HCEC 1CT (cell line): ENCODE data around the gene ZNF76.

ENCODE experiments used
- DNase-seq: peaks from one replicate; pipeline ENCODE4 v3.0.0-alpha.2; 2017

The ZNF76 gene

GRCh38 chr6:35259194-35259947 lies at the start of gene ZNF76:
Gene ZNF76 (plus strand): TSS chr6:35259735. CDS start chr6:35281152, 21,417 bp downstream.
- DNase-seq, result peak; percentile 96

GRCh38 chr6:35213298-35213791 lies 46.2 kb upstream of the ZNF76 start:
- no peak for DNase-seq

GRCh38 chr6:35213824-35214756 lies 45.4 kb upstream of the ZNF76 start, which contains the start of gene SCUBE3:
Gene SCUBE3 (plus strand): TSS chr6:35213956. CDS start chr6:35214419, 463 bp downstream.
- no peak for DNase-seq

GRCh38 chr6:35214869-35215664 lies 44.5 kb upstream of the ZNF76 start:
- no peak for DNase-seq

GRCh38 chr6:35215665-35216411 lies 43.7 kb upstream of the ZNF76 start:
- no peak for DNase-seq

GRCh38 chr6:35216412-35216732 lies 43.2 kb upstream of the ZNF76 start:
- DNase-seq, result no peak

GRCh38 chr6:35216851-35217811 lies 42.4 kb upstream of the ZNF76 start:
- no peak for DNase-seq

GRCh38 chr6:35218021-35218420 lies 41.5 kb upstream of the ZNF76 start:
- no peak for DNase-seq

GRCh38 chr6:35218456-35218855 lies 41.1 kb upstream of the ZNF76 start:
- DNase-seq, result no peak

GRCh38 chr6:35219683-35220326 lies 39.7 kb upstream of the ZNF76 start:
- DNase-seq, result no peak

GRCh38 chr6:35220711-35221110 lies 38.8 kb upstream of the ZNF76 start:
- no peak for DNase-seq

- DNase-seq, result no peak
These were observed 36.1 kb upstream of the ZNF76 start for GRCh38 chr6:35223396-35223795.

- no peak for DNase-seq
These were observed 34.8 kb upstream of the ZNF76 start for GRCh38 chr6:35224720-35225119.

- DNase-seq, result no peak
These were observed 31.1 kb upstream of the ZNF76 start for GRCh38 chr6:35228481-35228880.

- DNase-seq, result no peak
These were observed 30.2 kb upstream of the ZNF76 start for GRCh38 chr6:35229304-35229703.

GRCh38 chr6:35230498-35230897 lies 29.0 kb upstream of the ZNF76 start:
- DNase-seq, result no peak

GRCh38 chr6:35230950-35231349 lies 28.6 kb upstream of the ZNF76 start:
- no peak for DNase-seq

GRCh38 chr6:35231563-35231962 lies 28.0 kb upstream of the ZNF76 start:
- DNase-seq, result no peak

GRCh38 chr6:35234901-35235300 lies 24.6 kb upstream of the ZNF76 start:
- no peak for DNase-seq

- no peak for DNase-seq
These were observed 23.3 kb upstream of the ZNF76 start for GRCh38 chr6:35236223-35236622.
